Ammon's horn (tissue), 1 donor: ENCODE measurements around the gene HIPK2.
"Not testable (repeated sequence)": the region's sequence is repeated elsewhere in the genome, so short reads cannot be mapped to it uniquely, and the experiment has no call there.

Experiments
- DNase-seq: peaks from one replicate; pipeline ENCODE4 v3.0.0-alpha.2; 2016; ENCODE audit warnings: low spot score

Gene HIPK2

DNA sequence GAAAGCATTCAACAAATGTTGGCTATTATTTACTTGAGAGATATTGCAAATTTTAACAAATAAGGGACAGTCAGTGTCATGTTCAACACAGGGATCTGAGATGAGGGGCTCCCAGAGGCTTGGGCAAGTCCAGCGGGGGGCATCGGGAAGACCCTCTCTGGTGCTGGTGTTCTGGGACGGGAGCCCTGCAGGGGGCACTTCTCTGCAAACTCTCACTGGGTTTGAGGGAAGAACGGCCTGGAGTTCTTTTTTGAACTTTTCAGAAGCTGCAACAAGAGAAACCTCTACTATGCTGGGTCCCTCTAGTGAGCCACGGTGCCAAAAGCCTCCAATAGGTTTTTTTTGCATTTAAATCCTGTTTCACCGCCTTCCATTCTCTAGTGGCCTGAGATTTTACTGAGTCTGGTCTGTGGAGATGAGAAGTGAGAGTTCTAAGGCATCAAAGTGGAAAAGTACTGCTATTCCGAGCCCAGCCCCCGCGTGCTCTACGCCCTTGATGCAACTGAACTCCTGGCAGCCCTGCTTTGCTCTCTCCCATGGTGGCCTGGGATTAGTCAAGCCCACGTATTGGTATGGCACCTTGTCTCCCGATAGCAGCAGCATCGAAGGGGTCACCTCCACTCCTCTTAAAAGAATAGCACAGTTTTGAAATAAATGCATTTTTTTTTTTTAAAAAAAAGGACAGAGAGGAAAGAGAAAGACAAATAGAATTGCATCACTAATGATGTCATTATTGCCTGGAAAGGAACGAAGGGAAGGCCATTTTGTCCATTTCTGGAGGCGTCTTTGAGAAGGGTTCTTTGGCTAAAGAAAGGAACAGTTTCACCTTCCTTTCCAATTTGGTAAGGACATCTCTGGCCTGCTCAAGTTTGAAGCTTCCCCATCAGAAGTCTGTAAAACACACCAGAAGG, 210.8 kb downstream of the HIPK2 start:
- no peak for DNase-seq

DNA sequence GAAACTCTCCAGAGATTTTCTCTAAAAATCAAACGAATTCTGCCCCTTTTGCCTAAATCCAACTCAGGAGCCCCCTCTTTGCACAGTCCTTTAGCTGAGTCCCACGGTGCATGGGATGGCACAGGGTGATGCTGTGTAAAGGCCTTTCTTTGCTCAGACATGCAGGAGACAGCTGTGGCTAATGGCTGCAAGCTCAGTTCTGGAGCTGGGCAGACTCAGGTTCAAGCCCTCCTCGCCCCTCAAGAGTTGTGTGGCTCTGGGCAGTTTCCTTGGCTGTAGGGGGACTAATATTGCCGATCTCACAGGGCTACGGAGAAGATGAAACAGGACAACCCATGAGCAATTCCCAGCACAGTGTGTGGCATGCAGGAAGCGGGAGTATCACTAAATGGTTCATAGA, 211.7 kb downstream of the HIPK2 start:
- no peak for DNase-seq

DNA sequence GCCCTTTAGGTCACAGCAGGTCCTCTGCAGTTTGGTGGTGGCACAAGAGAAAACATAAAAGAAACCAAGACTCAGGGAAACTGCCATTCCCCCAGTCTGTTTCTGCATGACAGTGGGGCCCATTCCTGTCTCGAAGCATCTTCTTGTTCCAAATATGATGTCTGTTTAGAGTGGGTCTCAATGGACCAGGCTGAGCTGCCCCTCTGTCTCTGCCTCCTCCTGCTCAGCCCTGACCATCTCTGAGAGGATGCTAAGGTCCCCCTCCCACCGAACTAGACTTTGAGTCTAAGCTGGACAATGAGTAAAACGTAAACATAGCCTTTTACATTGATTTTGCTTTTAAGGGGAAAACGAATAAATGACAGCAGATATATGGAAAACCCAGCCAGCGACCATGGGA, 213.9 kb downstream of the HIPK2 start:
- DNase-seq, result no peak

DNA sequence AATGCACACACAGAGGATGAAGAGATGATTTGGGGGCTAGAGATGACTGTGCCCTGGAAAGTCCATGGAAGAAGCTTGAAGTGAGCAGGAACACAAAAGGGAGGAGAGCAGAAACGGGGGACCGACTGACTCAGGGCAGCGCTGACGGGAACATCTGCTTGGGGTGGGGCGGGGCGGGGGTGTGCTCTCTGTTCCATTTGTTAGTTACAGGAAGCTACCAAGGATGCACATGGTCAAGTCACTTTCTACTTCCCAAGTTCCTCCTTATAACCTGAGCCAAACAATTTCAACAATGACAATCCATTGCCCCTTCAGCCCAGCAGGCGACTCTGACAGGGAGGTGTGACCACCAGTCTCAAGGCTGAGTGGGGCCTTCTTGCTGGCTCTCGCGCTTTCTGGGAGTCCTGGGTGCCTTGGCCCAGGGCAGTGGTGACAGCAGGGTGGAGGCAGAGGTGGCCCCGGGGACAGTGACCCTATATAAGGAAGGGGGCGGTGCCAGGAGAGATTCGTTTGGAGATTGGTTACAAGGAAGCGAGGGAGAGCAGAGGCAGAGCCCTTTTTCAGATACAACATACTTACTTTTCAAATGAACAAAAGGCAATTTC, 214.7 kb downstream of the HIPK2 start:
- no peak for DNase-seq

DNA sequence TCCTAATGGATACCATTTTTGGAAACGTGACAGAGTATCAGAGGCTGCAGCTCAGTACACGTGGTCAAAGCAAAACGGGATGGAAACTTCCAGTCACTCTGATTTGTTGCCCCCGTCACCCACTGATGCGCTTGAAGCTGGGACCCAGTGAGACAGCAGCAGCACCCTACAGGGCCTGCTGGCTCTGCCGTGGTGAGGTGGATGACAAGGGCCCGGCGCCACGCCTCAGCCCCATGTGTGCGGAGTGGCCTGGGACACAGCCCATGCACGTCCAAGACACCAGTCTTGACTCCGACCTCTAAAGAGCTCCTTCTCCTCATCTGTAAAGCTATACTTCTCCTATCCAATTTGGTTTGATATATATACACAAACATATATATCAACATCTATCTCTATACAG, 215.3 kb downstream of the HIPK2 start:
- DNase-seq, result no peak

DNA sequence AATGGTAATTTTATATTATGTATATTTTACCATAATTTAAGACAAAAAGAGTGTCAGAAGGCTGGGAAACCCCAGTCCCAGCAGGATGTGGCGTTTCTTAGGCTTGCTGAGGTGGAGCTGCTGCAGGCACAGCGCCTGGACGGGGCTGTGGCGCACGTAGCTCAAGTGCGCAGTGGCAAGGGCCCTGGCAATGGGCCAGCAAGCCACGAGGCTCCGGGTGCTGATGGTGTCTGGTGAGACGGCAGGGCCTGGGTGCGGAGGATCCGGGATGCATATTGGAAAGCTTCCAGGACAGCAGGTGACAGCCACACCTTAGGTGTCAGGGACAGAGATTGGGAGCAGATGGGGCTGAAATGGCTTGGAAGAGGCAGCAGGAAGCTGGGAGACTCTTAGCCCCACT, 217.1 kb downstream of the HIPK2 start:
- no peak for DNase-seq

DNA sequence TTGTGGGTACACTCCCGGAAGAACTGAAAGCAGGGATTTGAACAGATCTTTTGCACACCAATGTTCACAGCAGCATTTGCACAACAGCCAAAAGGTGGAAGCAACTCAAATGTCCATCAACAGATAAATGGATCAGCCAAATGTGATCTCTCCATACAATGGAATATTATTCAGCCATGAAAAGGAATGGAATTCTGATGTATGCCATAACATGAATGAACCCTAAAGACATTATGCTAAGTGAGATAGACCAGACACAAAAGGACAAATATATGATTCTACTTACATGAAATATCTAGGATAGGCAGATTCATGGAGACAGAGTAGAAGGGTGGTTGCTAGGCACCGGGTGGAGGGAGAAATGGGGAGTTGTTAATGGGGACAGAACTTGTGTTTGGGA, 217.6 kb downstream of the HIPK2 start:
- DNase-seq, result no peak

DNA sequence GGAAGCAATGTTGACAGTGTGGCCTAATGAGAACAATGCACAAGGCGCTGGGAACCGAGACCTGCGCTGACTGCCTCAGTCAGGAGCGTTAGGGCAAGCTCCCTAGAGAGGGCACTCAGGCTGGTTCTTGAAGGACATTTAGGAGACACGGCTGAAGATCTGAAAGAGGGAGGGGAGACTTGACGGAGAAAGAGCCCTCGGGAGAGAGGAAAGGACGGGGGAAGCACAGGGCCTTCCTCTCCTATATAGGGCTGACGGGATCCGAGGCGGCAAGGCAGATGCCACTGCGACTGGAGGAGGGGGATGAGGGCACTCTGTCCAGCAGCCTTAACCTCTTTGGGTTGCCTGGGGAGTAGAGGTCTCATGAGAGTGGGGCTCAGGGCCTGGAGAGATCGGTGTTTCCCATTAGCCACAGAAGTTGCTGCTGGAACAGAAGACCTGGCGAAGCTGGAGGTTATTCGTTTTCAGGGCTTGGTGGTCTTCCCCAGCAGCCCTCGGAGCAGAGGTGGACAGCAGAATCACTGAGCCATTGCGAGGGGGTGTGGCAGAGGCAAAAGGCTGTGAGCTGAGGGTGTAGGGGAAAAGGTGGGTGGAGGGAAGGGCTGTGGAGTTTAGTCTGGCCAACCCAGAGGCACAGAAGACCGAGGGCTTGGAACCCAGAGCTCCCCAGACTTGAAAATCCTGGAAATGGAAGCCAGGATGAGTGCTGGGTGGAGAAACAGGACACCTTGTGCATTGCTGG, 218.3 kb downstream of the HIPK2 start:
- DNase-seq, result no peak

DNA sequence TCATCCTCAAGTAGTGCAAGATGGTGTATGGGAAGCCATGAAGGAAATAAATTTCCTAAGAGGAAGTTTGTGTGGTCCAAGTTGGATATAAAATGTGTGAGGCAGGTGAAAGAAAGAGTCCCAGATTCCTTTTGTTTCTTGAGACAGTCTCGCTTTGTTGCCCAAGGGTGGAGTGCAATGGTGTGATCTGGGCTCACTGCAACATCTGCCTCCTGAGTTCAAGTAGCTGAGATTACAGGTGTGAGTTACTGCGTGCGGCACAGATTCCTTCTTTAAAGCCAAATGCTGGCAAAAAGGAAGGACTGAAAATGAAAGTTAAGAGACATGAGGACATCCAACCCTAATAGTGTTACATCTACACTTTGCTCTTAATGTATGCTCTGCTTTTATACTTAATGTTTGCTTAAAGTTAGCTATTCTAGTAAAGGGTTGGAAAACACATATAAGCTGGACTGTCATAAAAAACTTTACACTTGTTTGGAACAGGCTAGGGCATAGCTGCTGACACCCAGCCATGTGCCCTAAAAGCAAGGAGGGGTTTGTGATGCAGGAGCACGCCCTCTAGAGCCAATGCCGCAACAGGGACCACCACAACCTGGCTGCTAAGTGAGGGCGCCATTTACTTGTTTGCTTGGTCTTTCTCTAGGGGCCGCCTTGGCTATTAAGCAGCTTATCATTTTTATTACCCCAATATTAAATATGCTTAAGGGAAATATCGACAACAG, 219.8 kb downstream of the HIPK2 start:
- no peak for DNase-seq

DNA sequence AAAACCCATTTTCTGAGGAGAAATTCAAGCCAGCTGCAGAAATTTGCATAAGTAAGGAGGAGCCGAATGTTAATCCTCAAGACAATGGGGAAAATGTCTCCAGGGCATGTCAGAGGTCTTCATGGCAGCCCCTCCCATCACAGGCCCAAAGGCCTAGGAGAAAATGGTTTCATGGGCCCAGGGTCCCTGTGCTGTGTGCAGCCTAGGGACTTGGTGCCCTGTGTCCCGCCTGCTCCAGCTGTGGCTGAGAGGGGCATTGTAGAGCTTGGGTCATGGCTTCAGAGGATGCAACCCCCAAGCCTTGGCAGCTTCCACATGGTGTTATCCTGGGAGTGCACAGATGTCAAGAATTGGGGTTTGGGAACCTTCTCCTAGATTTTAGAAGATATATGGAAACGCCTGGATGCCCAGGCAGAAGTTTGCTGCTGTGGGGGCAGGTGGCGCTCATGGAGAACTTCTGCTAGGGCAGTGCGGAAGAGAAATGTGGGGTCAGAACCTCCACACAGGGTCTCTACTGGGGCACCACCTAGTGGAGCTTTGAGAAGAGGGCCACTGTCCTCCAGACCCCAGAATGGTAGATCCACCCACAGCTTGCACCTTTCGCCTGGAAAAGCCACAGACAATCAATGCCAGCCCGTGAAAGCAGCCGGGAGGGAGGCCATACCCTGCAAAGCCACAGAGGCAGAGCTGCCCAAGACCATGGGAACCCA, 223.7 kb downstream of the HIPK2 start:
- DNase-seq, result not testable (repeated sequence)

DNA sequence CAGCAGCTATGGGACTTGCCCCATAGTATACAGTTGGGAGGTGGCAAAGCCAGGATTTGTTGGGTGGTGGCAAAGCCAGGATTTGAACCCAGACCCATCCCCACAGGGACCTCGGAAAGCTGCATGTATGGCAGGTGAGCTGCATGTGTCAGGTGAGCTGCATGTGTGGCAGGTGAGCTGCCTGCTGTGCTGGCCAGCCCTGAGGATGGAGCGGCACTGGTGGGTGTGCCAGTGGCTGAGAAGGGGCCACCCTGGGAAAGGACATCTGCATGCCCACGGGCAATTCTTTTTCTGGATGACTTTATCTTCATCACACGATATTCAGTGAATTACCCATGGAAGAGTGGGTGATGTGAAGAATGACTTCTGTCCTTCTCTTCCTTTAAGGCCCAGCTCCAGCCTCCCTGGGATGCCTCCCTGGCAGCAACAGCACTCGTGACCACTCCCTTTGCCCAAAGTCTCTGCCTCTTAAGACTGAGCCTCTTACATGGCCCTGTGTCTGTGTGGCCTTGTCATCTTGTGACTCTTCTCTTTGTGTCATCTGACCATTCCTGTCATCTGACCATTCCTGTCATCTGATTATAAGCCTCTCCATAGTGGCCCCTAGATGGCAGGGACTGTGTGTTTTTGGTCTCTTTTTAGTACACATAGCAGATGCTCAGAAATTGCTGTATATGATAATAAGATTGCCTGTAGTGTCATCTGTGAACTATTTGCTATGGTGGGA, 229.3 kb downstream of the HIPK2 start:
- no peak for DNase-seq

DNA sequence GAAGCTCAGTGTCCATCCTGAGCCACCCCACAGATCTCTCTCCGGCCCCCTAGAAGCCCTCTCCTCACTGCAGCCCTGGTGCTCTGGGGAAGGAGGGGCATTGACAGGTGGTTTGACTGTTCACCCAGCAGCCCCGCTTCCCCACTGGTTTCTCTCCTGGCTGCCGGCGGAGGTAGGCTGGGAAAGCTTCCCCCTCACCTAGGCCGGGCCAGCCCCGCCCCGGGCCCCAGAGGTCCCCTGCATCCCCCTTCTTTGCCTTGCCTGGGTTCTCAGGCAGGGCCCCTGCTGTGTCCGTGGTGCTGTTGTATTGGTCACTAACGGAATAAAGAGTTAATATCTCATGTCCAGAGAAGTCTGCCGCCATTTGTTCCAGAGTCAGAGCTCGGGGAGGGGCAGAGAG, 233.2 kb downstream of the HIPK2 start:
- no peak for DNase-seq

DNA sequence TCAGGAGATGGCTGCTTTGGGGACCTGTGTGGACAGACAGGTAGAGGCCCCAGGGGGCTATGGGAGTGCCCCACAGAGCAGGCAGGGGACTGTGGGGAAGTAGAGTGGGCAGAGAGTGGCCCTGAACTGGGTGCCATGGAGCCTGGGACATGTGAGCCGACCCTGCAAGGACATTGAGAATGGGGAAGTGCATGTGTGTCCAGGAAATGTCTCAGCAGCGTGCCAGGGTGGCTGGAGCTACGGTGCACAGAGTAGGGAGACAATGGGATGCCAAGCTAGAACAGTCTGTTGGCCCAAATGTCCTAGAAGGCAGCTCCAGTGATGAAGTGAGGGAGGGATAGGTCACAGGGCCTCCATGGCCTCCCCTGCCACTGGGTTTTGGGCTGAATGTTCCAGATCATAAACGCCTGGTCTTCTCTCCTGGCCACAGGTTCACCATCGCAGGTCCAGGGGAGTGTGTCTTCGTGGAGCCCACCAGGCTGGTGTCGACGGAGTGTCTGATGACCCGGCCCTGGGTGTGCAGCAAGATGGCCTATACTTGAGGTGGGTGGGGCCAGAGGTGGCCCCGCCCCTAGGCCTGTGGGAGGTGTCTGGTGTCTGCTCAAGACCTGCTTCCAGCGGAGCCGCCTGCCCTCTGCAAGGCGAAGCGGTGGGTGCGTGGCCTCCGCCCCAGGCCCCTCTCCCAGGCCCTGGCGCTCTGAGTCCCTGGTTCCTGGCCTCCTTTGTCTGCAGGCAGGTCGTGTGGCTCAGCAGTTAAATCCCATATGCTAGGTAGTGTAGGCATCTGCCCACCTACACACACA, 233.8 kb downstream of the HIPK2 start:
- peak; percentile 30 for DNase-seq

DNA sequence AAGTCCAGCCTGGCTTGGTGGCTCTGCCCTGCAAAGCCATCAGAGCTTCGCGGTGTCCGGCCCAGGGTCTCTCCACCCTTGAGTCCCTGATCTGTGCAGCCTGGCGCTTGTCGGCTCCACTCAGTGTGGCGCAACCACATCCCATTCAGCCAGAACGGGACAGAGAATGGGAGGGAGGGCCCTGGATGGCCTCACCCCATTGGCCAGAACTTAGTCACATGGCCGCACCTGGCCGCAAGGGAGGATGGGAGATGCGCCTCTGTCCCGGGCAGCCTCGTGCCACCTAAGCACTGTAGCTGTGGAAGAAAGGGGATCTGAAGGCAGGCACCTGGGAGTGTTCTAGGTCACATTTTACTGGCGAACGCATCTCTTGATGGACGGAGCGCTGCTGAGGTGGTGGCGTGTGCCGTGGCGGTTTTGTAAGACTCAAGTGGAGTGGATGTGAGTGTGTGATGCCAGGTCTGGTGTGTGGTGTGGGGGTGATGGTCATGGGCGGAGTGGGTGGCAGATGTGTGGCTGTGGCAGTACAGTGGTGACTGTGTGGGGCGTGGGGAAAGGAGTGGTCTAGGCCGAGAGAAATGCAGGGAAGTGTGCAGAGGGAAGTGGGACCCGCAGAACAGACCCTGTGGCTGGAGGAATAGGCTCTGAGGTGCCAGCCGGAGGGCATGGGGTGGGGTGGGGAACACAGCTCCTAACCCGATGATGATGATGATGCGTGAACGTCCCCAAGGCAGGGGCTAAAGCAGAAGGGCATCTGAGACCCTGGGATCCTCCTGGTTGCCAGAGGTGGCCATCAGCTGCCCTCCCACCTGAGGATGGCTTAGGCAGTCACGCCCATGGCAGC, 235.3 kb downstream of the HIPK2 start:
- no peak for DNase-seq

DNA sequence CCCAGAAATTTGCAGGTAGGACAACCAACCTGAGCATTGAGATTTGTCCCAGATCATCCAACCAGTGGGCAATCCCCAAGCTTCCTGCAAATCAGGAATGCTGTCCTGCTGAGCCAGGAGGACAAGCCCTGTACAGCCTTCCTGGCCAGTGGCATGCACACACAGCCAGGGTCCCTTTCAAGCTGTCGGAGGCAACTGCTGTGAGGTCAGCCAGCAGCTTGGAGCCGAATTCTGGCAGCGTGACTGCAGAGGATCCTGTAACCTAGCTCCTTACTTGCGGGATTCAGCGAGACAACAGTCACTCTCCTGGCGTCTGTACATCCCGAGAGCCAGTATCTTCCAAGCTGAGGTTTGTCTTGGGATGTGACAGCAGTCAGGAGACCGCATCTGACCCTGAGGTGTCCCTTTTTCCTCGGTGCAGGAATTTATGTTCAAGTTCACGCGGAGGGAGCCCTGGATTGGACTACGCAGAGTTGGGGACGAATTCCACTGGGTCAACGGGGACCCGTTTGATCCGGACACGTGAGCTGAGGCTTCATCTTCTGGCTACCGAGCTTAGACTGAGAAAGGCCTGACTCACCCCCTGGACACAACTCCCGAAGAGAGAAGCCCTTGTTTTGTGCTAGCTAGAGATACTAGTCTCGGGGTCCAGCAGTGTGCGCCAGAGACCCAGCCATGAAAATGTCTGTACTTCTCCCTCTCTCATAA, 236.0 kb downstream of the HIPK2 start:
- no peak for DNase-seq

DNA sequence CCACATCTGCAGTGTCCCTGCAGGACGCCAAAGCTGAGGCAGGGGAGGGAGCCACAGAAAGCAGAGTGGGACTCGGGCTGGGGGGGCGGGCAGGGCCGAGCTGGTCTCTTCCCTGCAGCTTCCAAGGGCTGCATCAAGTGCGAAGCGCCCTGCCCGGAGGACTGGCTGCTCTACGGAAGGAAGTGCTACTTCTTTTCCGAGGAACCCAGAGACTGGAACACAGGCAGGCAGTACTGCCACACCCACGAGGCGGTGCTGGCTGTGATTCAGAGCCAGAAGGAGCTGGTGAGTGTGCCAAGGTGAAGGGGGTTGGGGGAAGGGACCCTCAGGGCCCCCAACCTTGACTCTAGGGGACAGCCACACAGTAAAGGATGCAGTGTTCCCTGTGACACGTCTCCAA, 237.6 kb downstream of the HIPK2 start:
- DNase-seq, result no peak

DNA sequence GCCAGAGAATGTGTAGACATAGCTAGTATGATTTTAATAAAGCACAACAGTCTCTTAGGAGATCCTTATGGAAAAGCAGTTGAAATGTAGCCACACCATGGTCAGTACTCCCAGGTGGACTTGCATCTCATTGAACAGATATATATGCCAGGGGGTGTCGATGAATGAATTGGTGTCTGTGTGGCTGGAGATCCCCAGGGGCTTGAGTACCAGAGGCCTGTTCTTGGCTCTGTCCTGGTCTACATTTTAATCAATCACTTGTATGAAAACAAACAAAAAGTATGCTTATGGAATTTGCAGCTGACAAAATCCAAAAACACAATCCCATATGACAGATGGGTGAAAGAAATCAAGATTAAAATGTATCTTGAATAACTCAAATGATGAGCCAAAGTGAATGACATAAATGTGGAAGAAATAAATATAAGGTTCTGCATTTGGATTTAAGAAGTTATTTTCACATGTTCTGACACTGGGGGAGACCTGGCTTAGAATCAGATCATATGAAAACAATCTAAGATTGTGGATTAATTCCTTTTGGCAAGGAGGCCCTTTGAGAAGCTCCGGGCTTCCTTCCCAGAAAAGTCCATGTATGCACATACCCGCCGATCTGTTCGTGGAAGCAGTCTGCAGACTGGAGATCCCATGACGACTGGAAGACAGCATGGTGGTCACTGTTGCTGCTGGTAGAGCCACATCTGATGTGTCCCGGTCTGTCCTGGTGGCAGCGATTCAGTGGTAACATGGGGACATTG, 238.7 kb downstream of the HIPK2 start:
- no peak for DNase-seq

DNA sequence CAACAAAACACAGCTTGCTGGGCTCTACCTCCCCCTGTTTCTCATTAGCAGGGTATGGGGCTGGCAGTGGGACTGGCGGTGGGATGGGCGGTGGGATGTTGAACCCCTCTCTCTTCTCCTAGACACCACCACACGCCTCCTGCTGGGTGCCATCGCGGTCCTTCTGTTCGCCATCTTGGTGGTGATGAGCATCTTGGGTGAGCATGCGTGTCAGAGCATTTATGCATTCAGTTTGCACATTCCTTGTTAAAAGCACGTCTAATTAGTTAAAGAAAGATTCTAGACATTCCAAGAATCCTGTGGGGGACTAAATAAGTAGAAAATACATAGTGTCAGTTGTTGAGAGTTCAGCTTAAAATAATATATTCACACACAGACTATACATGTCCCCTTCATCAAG, 241.6 kb downstream of the HIPK2 start:
- DNase-seq, result no peak
